DND-41 (cell line): ENCODE results near the gene WLS.

Source experiments
- ATAC-seq: fragments of 200-7000 bp; cut with Tn5 transposase; 3 replicates; pipeline ENCODE4 v1.9.1; 2021; ENCODE audit warnings: low read depth; ENCODE audit not compliant: insufficient read depth
- DNase-seq: peaks from one replicate; pipeline ENCODE4 v3.0.0-alpha.2; 2020
- H2AFZ ChIP-seq: 2 replicates; pipeline ENCODE4 v1.6.0; 2012; ENCODE audit warnings: low read depth, low read length
- H3K27ac ChIP-seq: 2 replicates; pipeline ENCODE4 v1.5.1; 2012; ENCODE audit warnings: low read length, inconsistent platforms
- H3K27me3 ChIP-seq: fragments of 200-600 bp; sonication (generic); 2 replicates; pipeline ENCODE4 v1.6.0; 2012; ENCODE audit warnings: low read length, mild to moderate bottlenecking, inconsistent platforms; ENCODE audit not compliant: insufficient read depth, poor library complexity
- H3K36me3 ChIP-seq: 2 replicates; pipeline ENCODE4 v1.5.1; 2012; ENCODE audit warnings: low read length, inconsistent platforms; ENCODE audit not compliant: insufficient read depth
- H3K4me1 ChIP-seq: 2 replicates; pipeline ENCODE4 v1.5.1; 2012; ENCODE audit warnings: mild to moderate bottlenecking, low read length; ENCODE audit not compliant: insufficient read depth
- H3K4me2 ChIP-seq: 2 replicates; pipeline ENCODE4 v1.6.0; 2012; ENCODE audit warnings: mild to moderate bottlenecking, moderate library complexity, low read length, inconsistent platforms; ENCODE audit not compliant: insufficient read depth
- H3K4me3 ChIP-seq, 2 experiments: fragments of 200-600 bp in 1 of 2; shearing (Covaris generic) in 1 of 2; 2 replicates each; pipeline ENCODE4 v1.5.1; 2012 to 2016; ENCODE audit warnings: inconsistent platforms in 2 of 2, low read length in 2 of 2, mild to moderate bottlenecking in 2 of 2, low read depth in 1 of 2, moderate library complexity in 1 of 2
- H3K79me2 ChIP-seq: 2 replicates; pipeline ENCODE4 v1.6.0; 2012; ENCODE audit warnings: low read length, inconsistent platforms; ENCODE audit not compliant: insufficient read depth
- H3K9ac ChIP-seq: 2 replicates; pipeline ENCODE4 v1.6.0; 2012; ENCODE audit warnings: low read depth, mild to moderate bottlenecking, inconsistent platforms, low read length, moderate library complexity
- H3K9me3 ChIP-seq: 2 replicates; pipeline ENCODE4 v1.5.1; 2012; ENCODE audit warnings: low read length, moderate library complexity, mild to moderate bottlenecking, inconsistent platforms; ENCODE audit not compliant: insufficient read depth, severe bottlenecking
- H4K20me1 ChIP-seq: 2 replicates; pipeline ENCODE4 v1.6.0; 2012; ENCODE audit warnings: low read length; ENCODE audit not compliant: insufficient read depth
- CTCF ChIP-seq: IDR thresholded peaks from 2 replicates; pipeline ENCODE4 v1.5.1; 2012; ENCODE audit warnings: borderline replicate concordance, low read length, moderate library complexity, mild to moderate bottlenecking; ENCODE audit not compliant: poor library complexity, severe bottlenecking; ENCODE audit errors: extremely low read depth
- EZH2 ChIP-seq: IDR thresholded peaks from 3 replicates; pipeline ENCODE4 v1.6.1; 2012; ENCODE audit warnings: borderline replicate concordance, low read depth, mild to moderate bottlenecking, moderate library complexity, low read length, inconsistent platforms; ENCODE audit not compliant: severe bottlenecking

Gene WLS

GRCh38 chr1:68197891-68198290, 34.4 kb downstream of the WLS start:
- Histone ChIP-seq H3K9ac (no peak overlapping the region), H3K9me3 (no peaks in the 10 kb centered on the region), H3K4me3 (no peak overlapping the region), H3K27ac (no peak overlapping the region), H3K4me2 (no peak overlapping the region), H3K79me2 (no peaks in the 10 kb centered on the region), H2AFZ (no peak overlapping the region), H3K27me3 (no peaks in the 10 kb centered on the region), H3K36me3 (no peaks in the 10 kb centered on the region), H3K4me1 (no peaks in the 10 kb centered on the region), H4K20me1 (no peaks in the 10 kb centered on the region)
- TF ChIP-seq CTCF (no peak), EZH2 (no peak)
- ATAC-seq, result no peak
- no peak for DNase-seq

- no peak overlapping the region for H2AFZ ChIP-seq
- no peak overlapping the region for H3K9ac ChIP-seq
- TF ChIP-seq CTCF, result no peak
- no peak for TF ChIP-seq EZH2
- no peaks in the 10 kb centered on the region for H3K4me1 ChIP-seq
- H4K20me1 ChIP-seq, result no peaks in the 10 kb centered on the region
- no peaks in the 10 kb centered on the region for H3K27me3 ChIP-seq
- H3K27ac ChIP-seq, result no peak overlapping the region
- H3K4me2 ChIP-seq, result no peak overlapping the region
- DNase-seq, result no peak
- no peak overlapping the region for H3K4me3 ChIP-seq
- ATAC-seq, result no peak
- H3K79me2 ChIP-seq, result no peaks in the 10 kb centered on the region
- no peaks in the 10 kb centered on the region for H3K36me3 ChIP-seq
- no peaks in the 10 kb centered on the region for H3K9me3 ChIP-seq
Observed at GRCh38 chr1:68197461-68197860, 34.9 kb downstream of the WLS start.

- H3K27ac ChIP-seq, result no peak overlapping the region
- no peaks in the 10 kb centered on the region for H3K36me3 ChIP-seq
- H3K4me3 ChIP-seq, result no peak overlapping the region
- H3K9ac ChIP-seq, result no peak overlapping the region
- no peaks in the 10 kb centered on the region for H4K20me1 ChIP-seq
- DNase-seq (no peak), ATAC-seq (no peak)
- no peak overlapping the region for H2AFZ ChIP-seq
- H3K4me1 ChIP-seq, result no peaks in the 10 kb centered on the region
- no peak overlapping the region for H3K4me2 ChIP-seq
- H3K9me3 ChIP-seq, result no peaks in the 10 kb centered on the region
- no peaks in the 10 kb centered on the region for H3K79me2 ChIP-seq
- H3K27me3 ChIP-seq, result no peaks in the 10 kb centered on the region
- TF ChIP-seq EZH2 (no peak), CTCF (no peak)
Observed at GRCh38 chr1:68196676-68197075, 35.6 kb downstream of the WLS start.

GRCh38 chr1:68191717-68192116, 40.6 kb downstream of the WLS start:
- Histone ChIP-seq H3K27me3 (no peaks in the 10 kb centered on the region), H3K36me3 (no peaks in the 10 kb centered on the region), H3K4me3 (no peak overlapping the region), H3K79me2 (no peaks in the 10 kb centered on the region), H3K9ac (no peak overlapping the region), H3K9me3 (no peaks in the 10 kb centered on the region), H3K27ac (no peak overlapping the region), H3K4me1 (no peaks in the 10 kb centered on the region), H3K4me2 (no peak overlapping the region), H4K20me1 (no peaks in the 10 kb centered on the region), H2AFZ (no peak overlapping the region)
- no peak for ATAC-seq
- DNase-seq, result no peak
- TF ChIP-seq EZH2, result no peak
- no peak for TF ChIP-seq CTCF
